Common myeloid progenitor, CD34-positive (primary cell): ENCODE results near the gene PKLR.
A peak's percentile ranks its signal among the peaks of the same experiment; 100 is the strongest.

Experiments
- CTCF ChIA-PET: fragments of 350-600 bp; sonication (Branson Sonifier 250); formaldehyde crosslinking; loops from one replicate; lab custom pipeline; 2021; ENCODE audit warnings: antibody characterized with exemption; lab: Charles Lee
- POLR2A ChIA-PET: fragments of 350-600 bp; sonication (Branson Sonifier 250); formaldehyde crosslinking; loops from one replicate; lab custom pipeline; 2021; ENCODE audit warnings: antibody characterized with exemption; lab: Charles Lee
- DNase-seq, 3 donors: peaks; one replicate each; pipeline versions ENCODE4 v3.0.0 to v3.0.0-alpha.2; 2013
- H3K27ac ChIP-seq, 2 experiments: 1 replicate in 1 of 2; 2 replicates in 1 of 2; pipeline ENCODE4 v1.7.0; 2013; ENCODE audit warnings: inconsistent platforms in 2 of 2, low read length in 2 of 2, mild to moderate bottlenecking in 2 of 2, low read depth in 1 of 2, moderate library complexity in 1 of 2; ENCODE audit not compliant: severe bottlenecking in 2 of 2, insufficient read depth in 1 of 2, poor library complexity in 1 of 2
- H3K27me3 ChIP-seq, 5 experiments: replicated peaks in 2 of 5; 1 replicate in 3 of 5; 2 replicates in 2 of 5; pipeline versions ENCODE4 v1.6.1 to v1.7.0; 2013; ENCODE audit warnings: low read length in 4 of 5, mild to moderate bottlenecking in 2 of 5, moderate library complexity in 2 of 5, inconsistent platforms in 1 of 5; ENCODE audit not compliant: insufficient read depth in 5 of 5, control insufficient read depth in 4 of 5
- H3K36me3 ChIP-seq, 4 experiments: 1 replicate in 2 of 4; 2 replicates in 2 of 4; pipeline versions ENCODE4 v1.6.1 to v1.7.0; 2013; ENCODE audit warnings: low read length in 3 of 4, control low read depth in 1 of 4, mild to moderate bottlenecking in 1 of 4; ENCODE audit not compliant: control insufficient read depth in 4 of 4, insufficient read depth in 4 of 4
- H3K4me1 ChIP-seq, 4 experiments: 1 replicate in 3 of 4; 2 replicates in 1 of 4; pipeline versions ENCODE4 v1.6.1 to v1.7.1; 2013; ENCODE audit warnings: low read length in 3 of 4, mild to moderate bottlenecking in 3 of 4, control low read depth in 1 of 4, inconsistent platforms in 1 of 4, moderate library complexity in 1 of 4; ENCODE audit not compliant: control insufficient read depth in 4 of 4, insufficient read depth in 4 of 4; ENCODE audit errors: control extremely low read depth in 1 of 4
- H3K4me3 ChIP-seq, 7 experiments: 1 replicate in 4 of 7; 2 replicates in 3 of 7; pipeline versions ENCODE4 v1.5.1 to v1.7.0; 2013; ENCODE audit warnings: mild to moderate bottlenecking in 7 of 7, low read length in 6 of 7, moderate library complexity in 6 of 7, inconsistent platforms in 2 of 7, low read depth in 2 of 7, control low read depth in 1 of 7; ENCODE audit not compliant: insufficient read depth in 4 of 7, control insufficient read depth in 1 of 7; ENCODE audit errors: extremely low read depth in 1 of 7
- H3K9me3 ChIP-seq, 5 experiments: 1 replicate in 4 of 5; 2 replicates in 1 of 5; pipeline versions ENCODE4 v1.6.1 to v1.7.1; 2013; ENCODE audit warnings: low read length in 4 of 5, mild to moderate bottlenecking in 2 of 5, inconsistent platforms in 1 of 5, low read depth in 1 of 5, moderate library complexity in 1 of 5; ENCODE audit not compliant: control insufficient read depth in 4 of 5, insufficient read depth in 2 of 5; ENCODE audit errors: control extremely low read depth in 1 of 5
- WGBS: methylation state at CpG from one replicate; pipeline ENCODE4 v1.1.5; 2013; ENCODE audit not compliant: insufficient coverage; 5-methylcytosine and 5-hydroxymethylcytosine counted together

Gene PKLR

GRCh38 chr1:155254714-155255242 lies 46.5 kb downstream of the PKLR start:
- H3K4me1 ChIP-seq = peaks cover 0 to 44% (median 33%) of the 10 kb centered on the region in 4 experiments
- DNase-seq = no peak
- POLR2A ChIA-PET = no interaction called here

DNA sequence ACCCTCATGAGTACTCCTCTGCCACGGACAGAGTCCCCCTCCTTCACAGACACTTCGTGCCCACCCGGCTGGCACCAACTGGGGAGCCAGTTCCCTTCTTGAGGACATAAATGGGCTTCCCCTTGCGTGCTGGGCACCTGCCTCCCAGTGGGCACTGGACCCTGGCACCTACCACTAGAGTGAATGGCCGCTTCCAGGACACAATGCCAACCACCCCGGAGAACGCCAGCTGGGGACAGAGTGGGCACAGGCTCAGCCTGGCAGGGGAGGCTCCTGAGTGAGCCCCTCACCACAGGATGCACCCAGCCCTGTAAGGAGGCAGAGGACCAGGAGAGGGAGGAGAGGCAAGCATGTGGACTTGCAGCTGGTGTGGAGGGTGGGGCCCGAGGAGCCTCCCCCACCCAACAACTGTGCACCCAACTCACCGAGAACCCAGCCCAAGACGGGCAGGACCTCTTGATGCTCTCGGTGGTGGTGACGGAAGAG lies 47.0 kb downstream of the PKLR start:
- peaks cover 0 to 44% (median 33%) of the 10 kb centered on the region in 4 experiments for H3K4me1 ChIP-seq
- CTCF ChIA-PET = interaction anchor here (2.7 to 9.0 kb wide), 2 partner anchors 12 to 69 kb away, joined by 8 to 165 read pairs; partner anchors contain the start of gene RUSC1
- H3K36me3 ChIP-seq = peaks cover 0 to 28% (median 13%) of the 10 kb centered on the region in 4 experiments
- 50% methylated on average over 9 of the region's 12 CpGs for WGBS
- no peaks in the 10 kb centered on the region for H3K27me3 ChIP-seq
- POLR2A ChIA-PET = no interaction called here
- DNase-seq = no peak
- H3K27ac ChIP-seq = no peak overlapping the region
- H3K9me3 ChIP-seq = no peaks in the 10 kb centered on the region
- peak overlapping the region in 6 of 7 experiments; percentile 67 to 88 (median 80) for H3K4me3 ChIP-seq

More at GRCh38 chr1:155254714-155255242, 46.5 kb downstream of the PKLR start:
- WGBS = 15% methylated on average over 15 of the region's 35 CpGs
- Histone ChIP-seq H3K36me3 (peaks cover 0 to 31% (median 15%) of the 10 kb centered on the region in 4 experiments), H3K27me3 (no peaks in the 10 kb centered on the region), H3K27ac (peak overlapping the region in 1 of 2 experiments; percentile 76), H3K9me3 (no peaks in the 10 kb centered on the region), H3K4me3 (peak overlapping the region; percentile 45 to 88 (median 79))
- CTCF ChIA-PET = interaction anchor here (1.0 to 9.0 kb wide), 4 partner anchors 11 to 68 kb away, joined by 3 to 165 read pairs (median 6); partner anchors contain the start of gene RUSC1

- H3K27ac ChIP-seq = no peak overlapping the region
- ChIA-PET POLR2A (no interaction called here), CTCF (interaction anchor here (7.2 to 9.0 kb wide), 2 partner anchors 53 to 69 kb away, joined by 70 to 165 read pairs; partner anchors contain the start of genes FDPS and RUSC1)
- H3K9me3 ChIP-seq = no peaks in the 10 kb centered on the region
- DNase-seq = no peak
- 84% methylated on average over 5 of the region's 5 CpGs for WGBS
- peaks cover 0 to 27% (median 13%) of the 10 kb centered on the region in 4 experiments for H3K36me3 ChIP-seq
- peak overlapping the region in 2 of 7 experiments; percentile 72 to 88 for H3K4me3 ChIP-seq
- peaks cover 0 to 44% (median 33%) of the 10 kb centered on the region in 4 experiments for H3K4me1 ChIP-seq
- no peaks in the 10 kb centered on the region for H3K27me3 ChIP-seq
Observed at GRCh38 chr1:155253797-155254196, 47.4 kb downstream of the PKLR start.

DNA sequence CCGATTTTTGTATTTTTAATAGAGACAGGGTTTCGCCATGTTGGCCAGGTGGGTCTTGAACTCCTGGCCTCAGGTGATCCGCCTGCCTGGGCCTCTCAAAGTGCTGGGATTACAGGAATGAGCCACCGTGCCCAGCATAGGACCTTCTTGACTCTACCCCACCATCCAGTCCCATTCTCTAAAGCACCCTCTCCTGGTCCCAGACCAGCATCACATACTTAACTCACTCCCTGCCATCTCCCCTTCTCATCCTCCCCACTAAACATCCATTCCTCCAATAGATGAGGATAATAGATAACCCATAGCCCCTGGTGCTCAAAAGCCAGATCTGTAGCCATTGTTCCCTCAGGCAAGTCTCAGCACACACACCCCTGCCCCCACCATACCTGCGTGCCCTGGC lies 48.0 kb downstream of the PKLR start:
- DNase-seq = no peak
- H3K27me3 ChIP-seq = no peaks in the 10 kb centered on the region
- no peak overlapping the region for H3K27ac ChIP-seq
- CTCF ChIA-PET = interaction anchor here (3.5 to 9.0 kb wide), 4 partner anchors 12 to 70 kb away, joined by 36 to 165 read pairs (median 59); partner anchors contain the start of genes CLK2, FDPS and RUSC1
- no peaks in the 10 kb centered on the region for H3K9me3 ChIP-seq
- H3K4me3 ChIP-seq = no peak overlapping the region
- WGBS = 100% methylated on average over 3 of the region's 5 CpGs
- H3K4me1 ChIP-seq = peaks cover 0 to 45% (median 33%) of the 10 kb centered on the region in 4 experiments
- POLR2A ChIA-PET = no interaction called here
- H3K36me3 ChIP-seq = peaks cover 0 to 25% (median 11%) of the 10 kb centered on the region in 4 experiments

- DNase-seq = no peak
- H3K4me3 ChIP-seq = no peak overlapping the region
- H3K4me1 ChIP-seq = peaks cover 0 to 46% (median 33%) of the 10 kb centered on the region in 4 experiments
- CTCF ChIA-PET = interaction anchor here (0.5 to 9.0 kb wide), 26 partner anchors 8 to 1409 kb away, joined by 3 to 165 read pairs (median 6); partner anchors contain the start of genes CLK2, FDPS, HCN3 and MTX1
- 100% methylated on average over 3 of the region's 7 CpGs for WGBS
- no peaks in the 10 kb centered on the region for H3K27me3 ChIP-seq
- H3K9me3 ChIP-seq = no peaks in the 10 kb centered on the region
- no peak overlapping the region for H3K27ac ChIP-seq
- peaks cover 0 to 25% (median 11%) of the 10 kb centered on the region in 4 experiments for H3K36me3 ChIP-seq
- POLR2A ChIA-PET = interaction anchor here (1.4 to 1.6 kb wide), 3 partner anchors 43 to 72 kb away, joined by 5 to 6 read pairs (median 5); partner anchors contain the start of gene MTX1
Observed at GRCh38 chr1:155251566-155251965, 49.7 kb downstream of the PKLR start.

DNA sequence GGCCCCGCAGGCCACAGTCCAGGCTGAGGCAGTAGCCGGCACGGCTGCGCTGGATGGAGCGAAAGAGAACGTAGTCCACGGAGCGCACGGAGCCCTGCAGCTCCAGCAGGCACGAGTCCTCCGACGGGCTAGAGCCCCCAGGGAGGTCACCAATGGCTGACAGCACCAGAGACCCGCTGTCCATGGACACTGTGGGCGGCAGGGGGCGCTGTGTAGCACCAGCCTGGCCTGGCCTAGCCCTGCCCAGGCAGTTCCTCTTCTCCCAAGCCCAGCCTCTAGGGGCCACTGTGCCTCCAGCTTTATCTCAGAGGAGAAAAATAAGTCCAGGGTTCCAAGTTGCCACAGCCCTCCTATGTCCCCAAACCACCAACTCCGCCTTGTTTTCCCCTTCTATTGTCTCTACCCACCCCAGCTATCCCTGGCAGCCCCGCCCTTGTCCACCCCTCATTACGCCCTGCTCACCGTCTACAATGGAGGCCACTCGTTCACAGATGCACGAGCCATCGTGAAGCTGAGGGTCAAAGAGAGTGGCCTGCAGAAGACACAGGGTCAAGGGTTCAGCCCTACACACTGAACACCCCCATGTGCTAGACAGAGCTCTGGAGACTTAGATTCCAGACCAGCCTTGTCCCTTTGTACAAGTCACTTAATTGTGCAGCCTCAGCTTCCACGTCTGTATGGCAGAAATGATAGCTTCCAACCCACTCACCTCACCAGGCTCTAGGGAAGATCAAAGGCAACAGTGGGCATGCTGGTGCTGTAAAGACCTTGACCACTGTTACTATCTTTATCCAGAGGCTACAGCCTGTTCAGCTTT lies 50.4 kb downstream of the PKLR start:
- H3K27me3 ChIP-seq = no peaks in the 10 kb centered on the region
- ChIA-PET POLR2A (interaction anchor here (0.9 to 1.6 kb wide), 5 partner anchors 11 to 73 kb away, joined by 3 to 6 read pairs (median 5); partner anchors contain the start of genes CLK2, MTX1 and SCAMP3), CTCF (interaction anchor here (0.5 to 9.0 kb wide), 47 partner anchors 9 to 608 kb away, joined by 3 to 165 read pairs (median 4); partner anchors contain the start of genes CLK2, FDPS, HCN3 and KRTCAP2)
- DNase-seq = peak; percentile 95 to 98 (median 97)
- peaks cover 0 to 44% (median 30%) of the 10 kb centered on the region in 4 experiments for H3K4me1 ChIP-seq
- H3K27ac ChIP-seq = peak overlapping the region in 1 of 2 experiments; percentile 66
- H3K4me3 ChIP-seq = peak overlapping the region; percentile 32 to 90 (median 71)
- H3K9me3 ChIP-seq = no peaks in the 10 kb centered on the region
- 6% methylated on average over 20 of the region's 23 CpGs for WGBS
- H3K36me3 ChIP-seq = peaks cover 0 to 18% (median 10%) of the 10 kb centered on the region in 4 experiments
